Measurements from ENCODE around the gene ZNF32.

Gene ZNF32

DNA sequence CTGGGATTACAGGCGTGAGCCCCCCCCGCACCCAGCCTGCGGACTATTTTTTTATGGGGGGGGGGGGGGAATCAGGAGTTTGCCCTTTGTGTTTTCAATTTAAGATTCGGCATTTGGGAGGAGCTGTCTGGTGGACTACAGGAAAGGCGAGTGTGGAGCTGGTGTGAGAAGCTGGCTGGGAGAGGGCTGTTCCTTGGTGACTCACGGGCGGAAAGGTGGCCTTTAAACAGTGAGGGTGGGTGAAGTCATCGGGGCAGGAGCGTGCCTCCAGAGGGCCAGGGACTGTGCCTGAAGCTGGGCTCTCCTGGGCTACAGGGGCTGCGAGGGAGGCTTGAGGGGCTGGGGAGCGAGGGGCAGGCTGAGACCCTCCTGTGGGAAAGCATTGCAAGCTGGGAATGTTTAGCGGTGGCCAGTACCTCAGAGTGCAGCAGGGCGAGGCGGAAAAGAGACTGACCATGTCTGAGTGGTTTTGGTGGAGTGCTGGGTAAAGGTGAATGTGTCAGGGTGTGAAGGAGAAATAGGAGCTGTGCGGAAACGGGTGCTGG lies 39.7 kb upstream of the ZNF32 start:
- Histone ChIP-seq H4K20me1 (ENCODE audit: insufficient read depth) (no peaks in the 10 kb centered on the region), H2AFZ (ENCODE audit: low read depth) (no peak overlapping the region), H3K4me1 (ENCODE audit: low read depth, poor library complexity, severe bottlenecking) (no peaks in the 10 kb centered on the region), H3K27ac (no peak overlapping the region), H3K4me3 (IDR thresholded peaks at IDR 0.05; ENCODE audit: insufficient read depth, low read depth, low read length) (no peak overlapping the region), H3K79me2 (ENCODE audit: insufficient read depth, low read depth) (no peaks in the 10 kb centered on the region), H3K9ac (no peak overlapping the region), H3K27me3 (ENCODE audit: insufficient read depth, low read depth) (no peaks in the 10 kb centered on the region), H3K4me2 (no peak overlapping the region), H3K36me3 (ENCODE audit: insufficient read depth) (no peaks in the 10 kb centered on the region)
- TF ChIP-seq, protein P1, sequence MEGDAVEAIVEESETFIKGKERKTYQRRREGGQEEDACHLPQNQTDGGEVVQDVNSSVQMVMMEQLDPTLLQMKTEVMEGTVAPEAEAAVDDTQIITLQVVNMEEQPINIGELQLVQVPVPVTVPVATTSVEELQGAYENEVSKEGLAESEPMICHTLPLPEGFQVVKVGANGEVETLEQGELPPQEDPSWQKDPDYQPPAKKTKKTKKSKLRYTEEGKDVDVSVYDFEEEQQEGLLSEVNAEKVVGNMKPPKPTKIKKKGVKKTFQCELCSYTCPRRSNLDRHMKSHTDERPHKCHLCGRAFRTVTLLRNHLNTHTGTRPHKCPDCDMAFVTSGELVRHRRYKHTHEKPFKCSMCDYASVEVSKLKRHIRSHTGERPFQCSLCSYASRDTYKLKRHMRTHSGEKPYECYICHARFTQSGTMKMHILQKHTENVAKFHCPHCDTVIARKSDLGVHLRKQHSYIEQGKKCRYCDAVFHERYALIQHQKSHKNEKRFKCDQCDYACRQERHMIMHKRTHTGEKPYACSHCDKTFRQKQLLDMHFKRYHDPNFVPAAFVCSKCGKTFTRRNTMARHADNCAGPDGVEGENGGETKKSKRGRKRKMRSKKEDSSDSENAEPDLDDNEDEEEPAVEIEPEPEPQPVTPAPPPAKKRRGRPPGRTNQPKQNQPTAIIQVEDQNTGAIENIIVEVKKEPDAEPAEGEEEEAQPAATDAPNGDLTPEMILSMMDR (conservative IDR thresholded peaks at IDR 0.05; ENCODE audit: low read depth, low read length): no peak

DNA sequence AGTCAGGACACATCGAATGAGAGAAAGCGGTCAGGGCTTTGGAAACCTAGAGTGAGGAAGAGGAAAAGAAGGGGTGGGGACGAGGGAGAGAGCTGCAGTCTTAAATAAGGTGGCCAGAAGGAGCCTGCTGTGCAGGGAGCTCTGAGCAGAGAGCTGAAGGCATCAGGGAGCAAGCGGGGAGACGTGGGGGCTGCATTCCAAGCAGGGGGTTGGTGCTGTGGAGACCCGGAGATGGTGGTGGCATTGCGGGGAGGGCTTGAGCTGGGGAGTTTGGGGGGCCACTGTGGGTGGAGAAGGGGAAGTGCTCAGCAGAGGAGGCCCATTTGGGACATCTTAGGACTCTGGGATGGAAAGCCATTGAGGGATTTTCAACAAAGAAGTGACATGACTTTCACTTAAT lies 38.7 kb upstream of the ZNF32 start:
- Histone ChIP-seq H3K27me3 (ENCODE audit: insufficient read depth, low read depth) (no peaks in the 10 kb centered on the region), H3K4me2 (no peak overlapping the region), H3K4me3 (IDR thresholded peaks at IDR 0.05; ENCODE audit: insufficient read depth, low read depth, low read length) (no peak overlapping the region), H3K36me3 (ENCODE audit: insufficient read depth) (no peaks in the 10 kb centered on the region), H3K79me2 (ENCODE audit: insufficient read depth, low read depth) (no peaks in the 10 kb centered on the region), H3K9ac (no peak overlapping the region), H3K4me1 (ENCODE audit: low read depth, poor library complexity, severe bottlenecking) (no peaks in the 10 kb centered on the region), H2AFZ (ENCODE audit: low read depth) (no peak overlapping the region), H4K20me1 (ENCODE audit: insufficient read depth) (no peaks in the 10 kb centered on the region), H3K27ac (no peak overlapping the region)
- TF ChIP-seq, protein P1 (conservative IDR thresholded peaks at IDR 0.05; ENCODE audit: low read depth, low read length): no peak

DNA sequence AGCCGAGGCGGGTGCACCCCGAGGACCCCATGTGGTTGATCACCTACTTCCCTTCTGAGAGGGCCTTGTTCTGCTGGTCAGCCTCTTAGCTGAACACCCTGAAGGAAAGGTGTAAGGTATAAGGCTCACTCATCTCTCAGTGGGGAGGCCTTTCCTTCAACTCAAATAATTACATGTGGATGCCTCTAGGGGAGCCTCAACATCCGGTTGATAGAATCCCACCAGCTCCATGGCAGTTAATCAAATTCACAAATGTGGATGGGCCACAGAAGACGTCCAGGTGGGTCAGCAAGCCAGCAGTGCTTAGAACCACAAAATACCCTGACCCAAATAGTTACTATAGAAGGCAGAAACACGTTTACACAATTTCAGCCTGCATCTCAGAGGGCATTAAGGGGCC lies 37.7 kb upstream of the ZNF32 start:
- H3K79me2 ChIP-seq (ENCODE audit: insufficient read depth, low read depth): no peaks in the 10 kb centered on the region
- TF ChIP-seq, protein P1 (conservative IDR thresholded peaks at IDR 0.05; ENCODE audit: low read depth, low read length): no peak
- H3K27ac ChIP-seq: no peak overlapping the region
- no peaks in the 10 kb centered on the region for H4K20me1 ChIP-seq (ENCODE audit: insufficient read depth)
- no peaks in the 10 kb centered on the region for H3K4me1 ChIP-seq (ENCODE audit: low read depth, poor library complexity, severe bottlenecking)
- H3K27me3 ChIP-seq (ENCODE audit: insufficient read depth, low read depth): no peaks in the 10 kb centered on the region
- no peak overlapping the region for H3K9ac ChIP-seq
- H3K36me3 ChIP-seq (ENCODE audit: insufficient read depth): no peaks in the 10 kb centered on the region
- no peak overlapping the region for H2AFZ ChIP-seq (ENCODE audit: low read depth)
- H3K4me2 ChIP-seq: no peak overlapping the region
- H3K4me3 ChIP-seq (IDR thresholded peaks at IDR 0.05; ENCODE audit: insufficient read depth, low read depth, low read length): no peak overlapping the region

DNA sequence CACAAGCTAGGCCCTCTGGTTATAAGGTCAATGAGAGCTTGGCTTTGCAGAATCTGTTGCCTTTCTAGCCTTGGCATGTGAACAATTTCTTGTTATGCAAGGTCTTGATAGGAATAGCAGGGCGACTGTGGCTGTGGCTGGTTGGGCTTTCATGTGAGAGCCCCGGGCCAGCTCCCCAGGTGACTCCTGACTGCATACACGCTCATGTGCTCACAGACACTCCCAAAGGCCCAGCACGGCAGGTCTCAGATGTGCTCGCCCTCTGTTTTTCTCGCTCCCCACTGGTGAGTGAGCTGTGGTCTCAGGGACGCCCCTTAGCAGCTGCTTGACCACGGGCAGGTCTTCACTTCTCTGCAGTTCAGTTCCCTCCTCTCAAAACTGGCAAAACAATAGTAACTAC lies 37.1 kb upstream of the ZNF32 start:
- H3K36me3 ChIP-seq (ENCODE audit: insufficient read depth): no peaks in the 10 kb centered on the region
- no peaks in the 10 kb centered on the region for H3K27me3 ChIP-seq (ENCODE audit: insufficient read depth, low read depth)
- H3K4me2 ChIP-seq: no peak overlapping the region
- H3K9ac ChIP-seq: no peak overlapping the region
- no peak overlapping the region for H3K4me3 ChIP-seq (IDR thresholded peaks at IDR 0.05; ENCODE audit: insufficient read depth, low read depth, low read length)
- H3K27ac ChIP-seq: no peak overlapping the region
- no peak overlapping the region for H2AFZ ChIP-seq (ENCODE audit: low read depth)
- no peaks in the 10 kb centered on the region for H3K4me1 ChIP-seq (ENCODE audit: low read depth, poor library complexity, severe bottlenecking)
- TF ChIP-seq, protein P1 (conservative IDR thresholded peaks at IDR 0.05; ENCODE audit: low read depth, low read length): no peak
- no peaks in the 10 kb centered on the region for H3K79me2 ChIP-seq (ENCODE audit: insufficient read depth, low read depth)
- H4K20me1 ChIP-seq (ENCODE audit: insufficient read depth): no peaks in the 10 kb centered on the region

DNA sequence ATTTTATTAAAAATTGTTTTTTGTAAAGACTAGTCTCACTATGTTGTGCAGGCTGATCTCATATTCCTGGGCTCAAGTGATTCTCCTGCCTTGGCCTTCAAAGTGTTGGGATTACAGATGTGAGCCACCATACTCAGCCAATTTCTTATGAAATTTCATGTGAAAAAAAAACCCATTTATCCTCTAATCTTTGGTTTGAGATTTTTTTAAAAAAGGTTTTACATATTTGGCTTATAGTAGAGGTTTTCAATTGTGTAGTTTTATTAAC lies 35.5 kb upstream of the ZNF32 start:
- H3K27ac ChIP-seq: no peak overlapping the region
- H3K27me3 ChIP-seq (ENCODE audit: insufficient read depth, low read depth): no peaks in the 10 kb centered on the region
- H3K4me2 ChIP-seq: no peak overlapping the region
- H2AFZ ChIP-seq (ENCODE audit: low read depth): no peak overlapping the region
- H3K79me2 ChIP-seq (ENCODE audit: insufficient read depth, low read depth): no peaks in the 10 kb centered on the region
- H4K20me1 ChIP-seq (ENCODE audit: insufficient read depth): no peaks in the 10 kb centered on the region
- no peaks in the 10 kb centered on the region for H3K4me1 ChIP-seq (ENCODE audit: low read depth, poor library complexity, severe bottlenecking)
- TF ChIP-seq, protein P1 (conservative IDR thresholded peaks at IDR 0.05; ENCODE audit: low read depth, low read length): no peak
- no peaks in the 10 kb centered on the region for H3K36me3 ChIP-seq (ENCODE audit: insufficient read depth)
- H3K9ac ChIP-seq: no peak overlapping the region
- no peak overlapping the region for H3K4me3 ChIP-seq (IDR thresholded peaks at IDR 0.05; ENCODE audit: insufficient read depth, low read depth, low read length)
